Globus pallidus (tissue), 1 donor: ENCODE results near the gene TEX36.
"Not testable (repeated sequence)": the region's sequence is repeated elsewhere in the genome, so short reads cannot be mapped to it uniquely, and the experiment has no call there.

Experiments
- DNase-seq: peaks from one replicate; pipeline ENCODE4 v3.0.0-alpha.2; 2015; ENCODE audit warnings: low spot score

The TEX36 gene

GRCh38 chr10:125692196-125692595 is 9.2 kb upstream of the TEX36 start:
- no peak for DNase-seq

GRCh38 chr10:125691160-125691981 is 8.4 kb upstream of the TEX36 start:
- DNase-seq, result no peak

- no peak for DNase-seq
These were observed 7.1 kb upstream of the TEX36 start for GRCh38 chr10:125689955-125690569.

- no peak for DNase-seq
These were observed 4.7 kb upstream of the TEX36 start for GRCh38 chr10:125687507-125688185.

GRCh38 chr10:125684581-125684980 is 1.6 kb upstream of the TEX36 start:
- no peak for DNase-seq

- DNase-seq, result no peak
These were observed 858 bp upstream of the TEX36 start for GRCh38 chr10:125683821-125684220.

GRCh38 chr10:125679436-125679835 is 3.5 kb downstream of the TEX36 start:
- DNase-seq, result no peak

GRCh38 chr10:125672884-125673283 is 10.1 kb downstream of the TEX36 start:
- no peak for DNase-seq

GRCh38 chr10:125662584-125662983 is 20.4 kb downstream of the TEX36 start:
- no peak for DNase-seq

- DNase-seq, result no peak
These were observed 20.9 kb downstream of the TEX36 start for GRCh38 chr10:125661941-125662515.

- no peak for DNase-seq
These were observed 21.5 kb downstream of the TEX36 start for GRCh38 chr10:125661431-125661940.

- no peak for DNase-seq
These were observed 23.9 kb downstream of the TEX36 start for GRCh38 chr10:125659071-125659470.

GRCh38 chr10:125656523-125656922 is 26.4 kb downstream of the TEX36 start:
- DNase-seq, result no peak

- DNase-seq, result not testable (repeated sequence)
These were observed 29.9 kb downstream of the TEX36 start for GRCh38 chr10:125653113-125653512.

GRCh38 chr10:125646311-125646710 is 36.7 kb downstream of the TEX36 start:
- no peak for DNase-seq

- DNase-seq, result no peak
These were observed 41.6 kb downstream of the TEX36 start for GRCh38 chr10:125641398-125641797.

GRCh38 chr10:125640653-125641052 is 42.3 kb downstream of the TEX36 start:
- no peak for DNase-seq

- no peak for DNase-seq
These were observed 43.1 kb downstream of the TEX36 start for GRCh38 chr10:125639846-125640245.

GRCh38 chr10:125638555-125638954 is 44.4 kb downstream of the TEX36 start:
- DNase-seq, result no peak

- no peak for DNase-seq
These were observed 45.5 kb downstream of the TEX36 start for GRCh38 chr10:125637496-125637895.

- DNase-seq, result no peak
These were observed 48.4 kb downstream of the TEX36 start for GRCh38 chr10:125634606-125635005.

- DNase-seq, result no peak
These were observed 49.4 kb downstream of the TEX36 start for GRCh38 chr10:125633517-125633999.
